Measurements from ENCODE around the gene BAZ2A. TPM values are rescaled to one million over a fixed set of nuclear protein-coding genes. Genes with fewer than 3 reads are reported as not detected.

The BAZ2A gene
- total and polyA plus RNA-seq, 2 experiments from 2014 or later = 109 to 111 TPM

GRCh38 chr12:56632701-56633467 is 2.8 kb upstream of the BAZ2A start:
- peaks cover 29% of the 10 kb centered on the region for H3K79me2 ChIP-seq (replicated peaks; ENCODE audit: insufficient read depth)
- peaks cover 66% of the 10 kb centered on the region for H3K4me1 Mint-ChIP-seq

More at GRCh38 chr12:56632701-56633467, 2.8 kb upstream of the BAZ2A start:
- Histone ChIP-seq H3K27me3 (ENCODE audit: insufficient read depth) (no peaks in the 10 kb centered on the region), H3K4me3 (peak overlapping the region; percentile 70), H4K20me1 (replicated peaks; ENCODE audit: insufficient read depth) (peaks cover 9% of the 10 kb centered on the region), H3K36me3 (ENCODE audit: insufficient read depth) (peaks cover 3% of the 10 kb centered on the region; the same call in 1 of the 2 replicates), H3K4me2 (peak overlapping the region; percentile 99), H3F3A (replicated peaks; ENCODE audit: low read depth) (peaks cover 15% of the 10 kb centered on the region), H3K27ac (ENCODE audit: low read depth) (peak overlapping the region; percentile 47; the same call in 1 of the 2 replicates), H2AFZ (no peak overlapping the region), H3K4me1 (ENCODE audit: insufficient read depth) (peaks cover 49% of the 10 kb centered on the region), H3K9me2 (ENCODE audit: insufficient read depth) (no peaks in the 10 kb centered on the region)
- Mint-ChIP-seq H3K4me3 (peak overlapping the region; percentile 99), H3K9me3 (no peaks in the 10 kb centered on the region; the same call in 2 of the 3 replicates), H3K36me3 (ENCODE audit: low read depth) (peaks cover 10% of the 10 kb centered on the region), H3K27me3 (ENCODE audit: insufficient read depth, low read depth, poor library complexity) (peaks cover 31% of the 10 kb centered on the region), H3K27ac (peak overlapping the region; percentile 77)
- ATAC-seq = no peak
- TF ChIP-seq ZNF462 (CRISPR knock-in tag; IDR thresholded peaks at IDR 0.05) = no peak
- DNase-seq (ENCODE audit: low spot score) = no peak
